Spleen (tissue), 11 donors: ENCODE data around the gene FANCE. TPM values are rescaled to one million over a fixed set of nuclear protein-coding genes. Genes with fewer than 3 reads are reported as not detected.

Source experiments
- DNase-seq: peaks from one replicate; pipeline ENCODE4 v3.0.0-alpha.2; 2020
- H3K27ac ChIP-seq, 8 donors: fragments of 200-600 bp; sonication (generic) in 7 of 8; 1 replicate in 4 of 8; 2 replicates in 4 of 8; pipeline versions ENCODE4 v1.5.0 to v1.8.0; 2016 to 2021; ENCODE audit warnings: inconsistent platforms in 4 of 8, mild to moderate bottlenecking in 4 of 8, moderate library complexity in 1 of 8
- H3K27me3 ChIP-seq, 7 donors: fragments of 200-600 bp; sonication (generic) in 6 of 7; replicated peaks in 1 of 7; 1 replicate in 4 of 7; 2 replicates in 3 of 7; pipeline versions ENCODE4 v1.5.0 to v1.8.0; 2016 to 2021; ENCODE audit warnings: inconsistent platforms in 3 of 7, mild to moderate bottlenecking in 1 of 7
- H3K36me3 ChIP-seq, 6 donors: fragments of 200-600 bp; sonication (generic) in 5 of 6; 1 replicate in 4 of 6; 2 replicates in 2 of 6; pipeline versions ENCODE4 v1.5.0 to v1.8.0; 2016 to 2021; ENCODE audit warnings: inconsistent platforms in 2 of 6
- H3K4me1 ChIP-seq, 6 donors: fragments of 200-600 bp; sonication (generic) in 5 of 6; 1 replicate in 3 of 6; 2 replicates in 3 of 6; pipeline versions ENCODE4 v1.5.0 to v1.8.0; 2016 to 2021; ENCODE audit warnings: inconsistent platforms in 3 of 6
- H3K4me3 ChIP-seq, 8 donors: fragments of 200-600 bp; sonication (generic) in 7 of 8; 1 replicate in 4 of 8; 2 replicates in 4 of 8; pipeline versions ENCODE4 v1.5.0 to v1.8.0; 2016 to 2021; ENCODE audit warnings: inconsistent platforms in 4 of 8, mild to moderate bottlenecking in 4 of 8, moderate library complexity in 2 of 8
- H3K9me3 ChIP-seq, 8 donors: fragments of 200-600 bp; sonication (generic) in 7 of 8; 1 replicate in 4 of 8; 2 replicates in 4 of 8; pipeline versions ENCODE4 v1.5.0 to v1.8.0; 2016 to 2021; ENCODE audit warnings: inconsistent platforms in 4 of 8
- POLR2A ChIP-seq, 3 donors: fragments of 450-650 bp; IDR thresholded peaks; one replicate each; pipeline ENCODE4 v1.5.1; 2017; ENCODE audit warnings: antibody characterized with exemption in 3 of 3, mild to moderate bottlenecking in 1 of 3
- POLR2AphosphoS5 ChIP-seq, 3 donors: sonication (generic); formaldehyde crosslinking; IDR thresholded peaks; one replicate each; pipeline ENCODE4 v1.5.1; 2017; ENCODE audit warnings: antibody characterized with exemption in 3 of 3
- WGBS, 5 donors: extraction: QIAGEN DNeasy Blood & Tissue Kit in 3 of 5; methylation state at CpG; one replicate each; pipeline versions ENCODE4 v1.1.5 to v1.1.7; 2013 to 2018; 5-methylcytosine and 5-hydroxymethylcytosine counted together
- intact Hi-C: fragments of 100-400 bp; cut with DNase I; formaldehyde crosslinking; loops from one replicate; pipeline ENCODE4 v1.15.0; 2023; ENCODE audit warnings: low total_unique reads
- polyA plus RNA-seq, 3 donors: library from polyadenylated mRNA; stranded (reverse); fragments of 200-250 nt; gene quantifications; one replicate each; pipeline ENCODE4 v1.2.1, GENCODE V29; 2013
- total RNA-seq, 7 donors: library from RNA; depleted of rRNA in 3 of 7; stranded (reverse); fragments of >200 nt in 3 of 7; fragmentation: NEBNext Ultra II Directional in 4 of 7; extraction: Animal tissue kit (Norgen Biotek cat#: 25700) in 4 of 7; gene quantifications; one replicate each; pipeline versions ENCODE4 v1.1.0 to v1.2.1, GENCODE V29; 2016 to 2021
- TF ChIP-seq, protein P1 (sequence below), 11 experiments: fragments of 200-600 bp in 7 of 11; fragments of 450-650 bp in 4 of 11; sonication (generic) in 4 of 11; IDR thresholded peaks in 8 of 11; conservative IDR thresholded peaks in 3 of 11; 1 replicate in 7 of 11; 2 replicates in 4 of 11; pipeline versions ENCODE4 v1.4.0 to v1.8.0; 2016 to 2021; ENCODE audit warnings: antibody characterized with exemption in 11 of 11, inconsistent platforms in 4 of 11, mild to moderate bottlenecking in 1 of 11
- donor health status: healthy with polysubstance abuse.
- donor health status: DM: no; HTN: no; CAD: no; lungs with moderate emphysema.
- donor health status: DM: no; HTN: no; CAD: no.
- donor health status: Bipolar disorder and iron deficiency.
- donor health status: healthy.
- donor health status: DM: no; HTN: no; CAD: no.
- donor health status: DM: yes; HTN: yes; CAD: no.

Gene FANCE
- total and polyA plus RNA-seq, 10 donors = 2.9 to 5.8 (median 4.2) TPM

DNA sequence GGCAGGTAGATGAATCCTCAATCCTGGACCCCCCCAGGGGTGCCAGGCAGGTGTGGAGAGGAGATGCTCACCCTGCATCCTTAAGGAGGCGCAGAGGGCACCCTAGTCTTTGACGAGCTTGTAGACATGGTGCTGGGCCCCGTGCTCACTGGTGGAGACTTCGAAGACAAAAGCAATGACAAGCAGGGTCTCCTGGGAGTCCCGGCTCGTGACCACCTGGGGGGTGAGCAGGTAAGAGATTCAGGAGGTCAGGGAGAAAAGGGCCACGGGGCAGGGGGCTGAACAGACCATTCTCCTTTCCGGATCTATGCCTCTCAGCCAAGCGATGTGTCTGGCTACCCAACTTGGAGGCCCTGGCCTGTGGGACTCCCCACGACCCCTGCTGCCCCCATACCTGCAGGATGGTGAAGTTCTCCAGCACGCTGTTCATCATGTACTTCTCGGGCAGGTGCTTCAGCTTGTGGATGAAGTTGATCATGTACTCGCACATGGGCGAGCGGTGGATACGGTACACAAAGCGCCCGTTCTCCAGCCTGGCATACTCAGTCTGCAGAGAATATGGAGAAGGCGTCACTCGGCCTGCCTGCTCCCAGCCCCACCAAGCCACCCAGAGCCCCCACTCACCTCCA lies 22.9 kb downstream of the FANCE start:
- peak in 1 of 3 donors; percentile 4 for TF ChIP-seq POLR2AphosphoS5 (IDR thresholded peaks at IDR 0.05)
- TF ChIP-seq POLR2A (IDR thresholded peaks at IDR 0.05) = no peak
- TF ChIP-seq, protein P1, sequence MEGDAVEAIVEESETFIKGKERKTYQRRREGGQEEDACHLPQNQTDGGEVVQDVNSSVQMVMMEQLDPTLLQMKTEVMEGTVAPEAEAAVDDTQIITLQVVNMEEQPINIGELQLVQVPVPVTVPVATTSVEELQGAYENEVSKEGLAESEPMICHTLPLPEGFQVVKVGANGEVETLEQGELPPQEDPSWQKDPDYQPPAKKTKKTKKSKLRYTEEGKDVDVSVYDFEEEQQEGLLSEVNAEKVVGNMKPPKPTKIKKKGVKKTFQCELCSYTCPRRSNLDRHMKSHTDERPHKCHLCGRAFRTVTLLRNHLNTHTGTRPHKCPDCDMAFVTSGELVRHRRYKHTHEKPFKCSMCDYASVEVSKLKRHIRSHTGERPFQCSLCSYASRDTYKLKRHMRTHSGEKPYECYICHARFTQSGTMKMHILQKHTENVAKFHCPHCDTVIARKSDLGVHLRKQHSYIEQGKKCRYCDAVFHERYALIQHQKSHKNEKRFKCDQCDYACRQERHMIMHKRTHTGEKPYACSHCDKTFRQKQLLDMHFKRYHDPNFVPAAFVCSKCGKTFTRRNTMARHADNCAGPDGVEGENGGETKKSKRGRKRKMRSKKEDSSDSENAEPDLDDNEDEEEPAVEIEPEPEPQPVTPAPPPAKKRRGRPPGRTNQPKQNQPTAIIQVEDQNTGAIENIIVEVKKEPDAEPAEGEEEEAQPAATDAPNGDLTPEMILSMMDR (IDR thresholded peaks at IDR 0.05 in 8 of 11, conservative IDR thresholded peaks at IDR 0.05 in 3 of 11) = no peak
- intact Hi-C loops = no loop called here
- Histone ChIP-seq H3K9me3 (no peaks in the 10 kb centered on the region), H3K4me3 (no peak overlapping the region), H3K27me3 (no peaks in the 10 kb centered on the region), H3K36me3 (peaks cover 0 to 72% (median 34%) of the 10 kb centered on the region in 6 donors), H3K27ac (no peak overlapping the region), H3K4me1 (peaks cover 12 to 38% (median 22%) of the 10 kb centered on the region in 6 donors)
- no peak for DNase-seq
- WGBS, 5 donors = 84 to 96% (median 93%) methylated on average over 19 to 20 of the region's 20 CpGs

DNA sequence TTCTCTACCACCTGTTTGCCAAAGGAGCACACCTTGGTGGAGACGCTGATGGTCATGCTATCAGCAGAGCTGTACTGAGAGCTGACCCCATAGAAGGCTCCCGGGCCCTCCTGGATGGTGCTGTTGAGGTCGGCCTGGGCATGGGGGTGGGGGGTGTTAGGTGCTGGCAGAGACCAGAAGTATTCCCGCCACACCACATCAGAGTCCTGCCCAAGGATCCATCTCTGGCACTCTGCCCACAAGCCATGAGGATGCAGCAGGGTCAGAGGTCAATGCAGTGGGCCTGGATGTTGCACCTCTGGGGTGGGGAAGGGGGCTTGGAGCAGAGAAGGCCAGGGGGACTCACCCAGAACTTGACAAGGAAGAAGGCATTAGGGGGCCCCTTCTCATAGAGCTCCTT lies 23.4 kb downstream of the FANCE start:
- DNase-seq = no peak
- Histone ChIP-seq H3K9me3 (no peaks in the 10 kb centered on the region), H3K36me3 (peaks cover 0 to 69% (median 29%) of the 10 kb centered on the region in 6 donors), H3K27ac (no peak overlapping the region), H3K4me1 (peaks cover 7 to 33% (median 17%) of the 10 kb centered on the region in 6 donors), H3K27me3 (no peaks in the 10 kb centered on the region), H3K4me3 (no peak overlapping the region)
- intact Hi-C loops = no loop called here
- TF ChIP-seq, protein P1 (IDR thresholded peaks at IDR 0.05 in 8 of 11, conservative IDR thresholded peaks at IDR 0.05 in 3 of 11) = no peak
- 88 to 95% (median 91%) methylated on average over 4 of the region's 4 CpGs for WGBS, 5 donors

DNA sequence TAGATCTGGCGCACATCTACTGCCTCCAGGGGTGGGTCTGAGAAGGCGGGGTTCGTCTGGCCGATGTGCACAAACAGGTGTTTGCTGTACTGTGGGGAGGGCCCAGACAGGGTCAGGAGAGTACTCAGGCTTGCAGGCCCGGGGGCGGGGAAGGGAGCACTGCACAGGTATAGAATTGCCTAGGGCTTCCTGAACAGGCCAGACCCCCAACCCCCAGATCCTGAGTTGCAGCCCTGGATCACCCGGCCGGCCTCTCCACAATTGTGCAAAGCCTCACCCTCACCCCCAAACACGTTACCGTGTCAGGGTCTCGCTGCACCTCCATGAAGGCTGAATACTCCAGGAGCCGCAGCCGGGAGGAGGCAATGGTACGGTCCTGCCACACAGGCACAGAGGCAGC lies 23.9 kb downstream of the FANCE start:
- DNase-seq = no peak

DNA sequence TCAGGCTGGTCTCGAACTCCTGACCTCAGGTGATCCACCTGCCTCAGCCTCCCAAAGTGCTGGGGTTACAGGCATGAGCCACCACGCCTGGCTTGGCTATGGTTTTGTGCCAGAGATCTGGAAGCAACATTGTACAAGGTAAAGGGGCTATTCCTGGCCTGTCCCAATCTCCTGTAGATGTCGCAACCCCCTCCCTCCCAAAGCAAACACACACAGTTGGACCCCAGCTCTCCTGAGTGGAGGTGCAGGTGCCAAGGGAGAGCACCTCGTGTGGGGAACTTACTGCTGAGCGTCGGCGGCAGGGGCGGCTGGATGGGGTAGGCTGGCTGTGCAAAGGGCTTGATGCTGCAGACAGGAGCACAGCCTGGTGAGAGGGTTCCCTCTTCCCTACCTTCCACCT lies 24.9 kb downstream of the FANCE start:
- TF ChIP-seq, protein P1 (IDR thresholded peaks at IDR 0.05 in 8 of 11, conservative IDR thresholded peaks at IDR 0.05 in 3 of 11) = no peak
- peak in 1 of 3 donors; percentile 11 for TF ChIP-seq POLR2AphosphoS5 (IDR thresholded peaks at IDR 0.05)
- no peak overlapping the region for H3K4me3 ChIP-seq
- intact Hi-C loops = no loop called here
- H3K36me3 ChIP-seq = peaks cover 0 to 54% (median 17%) of the 10 kb centered on the region in 6 donors
- 83 to 96% (median 94%) methylated on average over 4 to 8 of the region's 8 CpGs for WGBS, 5 donors
- H3K27me3 ChIP-seq = no peaks in the 10 kb centered on the region
- no peak overlapping the region for H3K27ac ChIP-seq
- no peaks in the 10 kb centered on the region for H3K9me3 ChIP-seq
- no peak for DNase-seq
- peaks cover 0 to 18% (median 7%) of the 10 kb centered on the region in 6 donors for H3K4me1 ChIP-seq

More for the DNA sequence above, 23.9 kb downstream of the FANCE start:
- TF ChIP-seq POLR2AphosphoS5 (IDR thresholded peaks at IDR 0.05) = no peak
- WGBS, 5 donors = 88 to 93% (median 90%) methylated on average over 12 to 14 of the region's 14 CpGs
- intact Hi-C loops = no loop called here
- H3K27ac ChIP-seq = no peak overlapping the region
- H3K36me3 ChIP-seq = peaks cover 0 to 65% (median 25%) of the 10 kb centered on the region in 6 donors
- no peaks in the 10 kb centered on the region for H3K9me3 ChIP-seq
- H3K4me3 ChIP-seq = no peak overlapping the region
- H3K27me3 ChIP-seq = no peaks in the 10 kb centered on the region
- H3K4me1 ChIP-seq = peaks cover 3 to 29% (median 13%) of the 10 kb centered on the region in 6 donors
